Measurements from ENCODE around the gene XRCC1.

The XRCC1 gene

GRCh38 chr19:43560687-43561086 lies 14.6 kb downstream of the XRCC1 start:
- peak overlapping the region; percentile 94 for H3K27ac ChIP-seq
- no peak for TF ChIP-seq CTCF (IDR thresholded peaks at IDR 0.05)
- H3K4me3 ChIP-seq (ENCODE audit: low read depth in 1 of 2, low read length in 1 of 2), result no peak overlapping the region

GRCh38 chr19:43555185-43555770 lies 20.0 kb downstream of the XRCC1 start:
- peak; percentile 79 for TF ChIP-seq CTCF (IDR thresholded peaks at IDR 0.05)
- Histone ChIP-seq H3K27ac (no peak overlapping the region), H3K9me3 (no peaks in the 10 kb centered on the region), H3K4me1 (ENCODE audit: control insufficient read depth in 1 of 2, insufficient read depth in 1 of 2, low read depth in 1 of 2, low read length in 1 of 2) (no peaks in the 10 kb centered on the region), H3K27me3 (no peaks in the 10 kb centered on the region), H3K4me3 (ENCODE audit: low read depth in 1 of 2, low read length in 1 of 2) (no peak overlapping the region), H3K36me3 (peaks cover 63% of the 10 kb centered on the region)

More at GRCh38 chr19:43560687-43561086, 14.6 kb downstream of the XRCC1 start:
- no peaks in the 10 kb centered on the region for H3K27me3 ChIP-seq
- peaks cover 20 to 27% of the 10 kb centered on the region in 2 experiments for H3K4me1 ChIP-seq (ENCODE audit: control insufficient read depth in 1 of 2, insufficient read depth in 1 of 2, low read depth in 1 of 2, low read length in 1 of 2)
- H3K9me3 ChIP-seq, result no peaks in the 10 kb centered on the region
- peaks cover 28% of the 10 kb centered on the region for H3K36me3 ChIP-seq

GRCh38 chr19:43554317-43554895 lies 20.9 kb downstream of the XRCC1 start:
- peaks cover 72% of the 10 kb centered on the region for H3K36me3 ChIP-seq
- no peaks in the 10 kb centered on the region for H3K27me3 ChIP-seq
- H3K4me3 ChIP-seq (ENCODE audit: low read depth in 1 of 2, low read length in 1 of 2), result no peak overlapping the region
- no peaks in the 10 kb centered on the region for H3K9me3 ChIP-seq
- TF ChIP-seq CTCF (IDR thresholded peaks at IDR 0.05), result no peak
- no peak overlapping the region for H3K27ac ChIP-seq
- no peaks in the 10 kb centered on the region for H3K4me1 ChIP-seq (ENCODE audit: control insufficient read depth in 1 of 2, insufficient read depth in 1 of 2, low read depth in 1 of 2, low read length in 1 of 2)

GRCh38 chr19:43553656-43554055 lies 21.7 kb downstream of the XRCC1 start:
- no peak for TF ChIP-seq CTCF (IDR thresholded peaks at IDR 0.05)
- Histone ChIP-seq H3K4me1 (ENCODE audit: control insufficient read depth in 1 of 2, insufficient read depth in 1 of 2, low read depth in 1 of 2, low read length in 1 of 2) (no peaks in the 10 kb centered on the region), H3K27ac (no peak overlapping the region), H3K4me3 (ENCODE audit: low read depth in 1 of 2, low read length in 1 of 2) (no peak overlapping the region), H3K9me3 (no peaks in the 10 kb centered on the region), H3K27me3 (no peaks in the 10 kb centered on the region), H3K36me3 (peaks cover 72% of the 10 kb centered on the region)

GRCh38 chr19:43552616-43553015 lies 22.7 kb downstream of the XRCC1 start:
- Histone ChIP-seq H3K4me1 (ENCODE audit: control insufficient read depth in 1 of 2, insufficient read depth in 1 of 2, low read depth in 1 of 2, low read length in 1 of 2) (no peaks in the 10 kb centered on the region), H3K27ac (no peak overlapping the region), H3K27me3 (no peaks in the 10 kb centered on the region), H3K4me3 (ENCODE audit: low read depth in 1 of 2, low read length in 1 of 2) (no peak overlapping the region), H3K36me3 (peaks cover 66% of the 10 kb centered on the region), H3K9me3 (no peaks in the 10 kb centered on the region)
- TF ChIP-seq CTCF (IDR thresholded peaks at IDR 0.05), result no peak

All from neutrophil (primary cell).